Heart left ventricle (tissue), 16 donors: Measurements from ENCODE around the gene ADGRE1. TPM values are rescaled to one million over a fixed set of nuclear protein-coding genes. Genes with fewer than 3 reads are reported as not detected.

Experiments
- ATAC-seq, 4 donors: fragments of 200-7000 bp; cut with Tn5 transposase; one replicate each; pipeline ENCODE4 v1.9.1; 2020 to 2022; ENCODE audit warnings: moderate library complexity in 4 of 4, mild to moderate bottlenecking in 3 of 4, moderate number of reproducible peaks in 1 of 4
- DNase-seq, 5 donors: peaks; one replicate each; pipeline ENCODE4 v3.0.0-alpha.2; 2020
- H3K27ac ChIP-seq, 12 donors: fragments of 200-600 bp; sonication (generic) in 4 of 12; one replicate each; pipeline versions ENCODE4 v1.5.0 to v1.8.0; 2016 to 2022; ENCODE audit warnings: mild to moderate bottlenecking in 2 of 12
- H3K27me3 ChIP-seq, 9 donors: fragments of 200-600 bp; sonication (generic) in 2 of 9; one replicate each; pipeline versions ENCODE4 v1.5.1 to v1.8.0; 2016 to 2022; ENCODE audit warnings: mild to moderate bottlenecking in 3 of 9
- H3K36me3 ChIP-seq, 9 donors: fragments of 200-600 bp; sonication (generic) in 2 of 9; one replicate each; pipeline versions ENCODE4 v1.5.0 to v1.8.0; 2018 to 2022; ENCODE audit warnings: mild to moderate bottlenecking in 2 of 9
- H3K4me1 ChIP-seq, 12 donors: fragments of 200-600 bp; sonication (generic) in 4 of 12; one replicate each; pipeline versions ENCODE4 v1.5.0 to v1.8.0; 2016 to 2022; ENCODE audit warnings: mild to moderate bottlenecking in 3 of 12
- H3K4me3 ChIP-seq, 12 donors: fragments of 200-600 bp; sonication (generic) in 4 of 12; one replicate each; pipeline versions ENCODE4 v1.5.0 to v1.8.0; 2017 to 2022; ENCODE audit warnings: mild to moderate bottlenecking in 9 of 12, moderate library complexity in 4 of 12
- H3K9me3 ChIP-seq, 12 donors: fragments of 200-600 bp; sonication (generic) in 4 of 12; one replicate each; pipeline versions ENCODE4 v1.5.0 to v1.8.0; 2016 to 2022; ENCODE audit warnings: mild to moderate bottlenecking in 1 of 12
- CTCF ChIP-seq, 12 donors: fragments of 200-600 bp; sonication (generic) in 4 of 12; IDR thresholded peaks; one replicate each; pipeline versions ENCODE4 v1.5.0 to v1.8.0; 2018 to 2022; ENCODE audit warnings: antibody characterized with exemption in 12 of 12, mild to moderate bottlenecking in 5 of 12
- POLR2A ChIP-seq, 2 donors: fragments of 450-650 bp; IDR thresholded peaks; one replicate each; pipeline ENCODE4 v1.6.1; 2017; ENCODE audit warnings: antibody characterized with exemption in 2 of 2, mild to moderate bottlenecking in 2 of 2, moderate library complexity in 2 of 2
- WGBS, 4 donors: extraction: QIAGEN DNeasy Blood & Tissue Kit in 2 of 4; methylation state at CpG; one replicate each; pipeline versions ENCODE4 v1.1.5 to v1.1.7; 2013 to 2018; 5-methylcytosine and 5-hydroxymethylcytosine counted together
- intact Hi-C, 10 donors: fragments of 100-400 bp; cut with DNase I; formaldehyde crosslinking; loops; one replicate each; pipeline versions ENCODE4 v1.11.1 to v1.14.2; 2022
- polyA plus RNA-seq, 2 donors: library from polyadenylated mRNA; stranded (reverse); fragments of 200-250 nt; gene quantifications; one replicate each; pipeline ENCODE4 v1.2.3, GENCODE V29; 2013
- total RNA-seq, 9 donors: library from RNA; depleted of rRNA in 2 of 9; stranded (reverse); fragments of >200 nt in 2 of 9; fragmentation: NEBNext Ultra II Directional in 3 of 9; extraction: Animal tissue kit (Norgen Biotek cat#: 25700) in 3 of 9; gene quantifications; one replicate each; pipeline versions ENCODE4 v1.1.0 to v1.2.4, GENCODE V29; 2016 to 2023
- donor health status: ischemic (EF 13 %, LVEDD 7.1; RV severe dilation, severe dysfunction).
- donor health status: healthy with polysubstance abuse.
- donor health status: DM: no; HTN: yes; CAD: no.
- donor health status: DM: no; HTN: no; CAD: no.
- donor health status: ischemic (EF 25% LVEDD 6.9; RV normal size, moderate dysfunction).
- donor health status: ischemic (EF 25% LVEDD 5.7; RV mildly dilated, moderate dysfunction).
- donor health status: healthy.
- donor health status: DM: yes; HTN: yes; CAD: no.
- donor health status: ischemic (EF 35%, LVEDD 5.7; RV mildly dilated, moderate dysfunction).
- donor health status: nonischemic (EF 11% LVEDD 7.7; RV severe dilation, severe dysfunction).
- donor health status: DM: yes; HTN: yes; CAD: no.
- donor health status: PGD.
- donor health status: ischemic (EF 29% LVEDD 5.4; RV normal size, mild dysfunction).
- donor health status: nonischemic (EF 23%, LVEDD 6.1; RV moderate dilation, normal function).

ADGRE1 gene
- total and polyA plus RNA-seq, 11 donors, result 0.12 to 6.4 (median 0.20) TPM; not detected in 6

GRCh38 chr19:6947745-6948144, 60.4 kb downstream of the ADGRE1 start:
- no peaks in the 10 kb centered on the region for H3K27me3 ChIP-seq
- DNase-seq (peak in 1 of 5 donors; percentile 26), ATAC-seq (peak in 1 of 4 donors; percentile 34)
- no peaks in the 10 kb centered on the region for H3K36me3 ChIP-seq
- intact Hi-C loops, result no loop called here
- H3K4me1 ChIP-seq, result peaks cover 0 to 7% (median 0%) of the 10 kb centered on the region in 12 donors
- no peak overlapping the region for H3K27ac ChIP-seq
- WGBS, 4 donors, result 25 to 38% (median 34%) methylated on average over 5 of the region's 5 CpGs
- H3K4me3 ChIP-seq, result no peak overlapping the region
- no peaks in the 10 kb centered on the region for H3K9me3 ChIP-seq
- no peak for TF ChIP-seq POLR2A (IDR thresholded peaks at IDR 0.05)
- no peak for TF ChIP-seq CTCF (IDR thresholded peaks at IDR 0.05)

GRCh38 chr19:6948884-6949283, 61.5 kb downstream of the ADGRE1 start:
- Histone ChIP-seq H3K9me3 (no peaks in the 10 kb centered on the region), H3K4me3 (no peak overlapping the region), H3K27ac (no peak overlapping the region), H3K4me1 (peaks cover 0 to 7% (median 0%) of the 10 kb centered on the region in 12 donors), H3K36me3 (no peaks in the 10 kb centered on the region), H3K27me3 (no peaks in the 10 kb centered on the region)
- WGBS, 4 donors, result 81 to 87% (median 85%) methylated on average over 2 of the region's 2 CpGs
- ATAC-seq (no peak), DNase-seq (no peak)
- TF ChIP-seq CTCF (IDR thresholded peaks at IDR 0.05), result no peak
- TF ChIP-seq POLR2A (IDR thresholded peaks at IDR 0.05), result no peak
- intact Hi-C loops, result no loop called here

- DNase-seq, result no peak
- no peak for TF ChIP-seq CTCF (IDR thresholded peaks at IDR 0.05)
- TF ChIP-seq POLR2A (IDR thresholded peaks at IDR 0.05), result no peak
- Histone ChIP-seq H3K27ac (no peak overlapping the region), H3K36me3 (no peaks in the 10 kb centered on the region), H3K4me3 (no peak overlapping the region), H3K27me3 (peaks cover 0 to 9% (median 0%) of the 10 kb centered on the region in 9 donors), H3K9me3 (no peaks in the 10 kb centered on the region), H3K4me1 (peaks cover 0 to under 1% (median 0%) of the 10 kb centered on the region in 12 donors)
- WGBS, 4 donors, result 80 to 88% (median 81%) methylated on average over 9 of the region's 9 CpGs
- intact Hi-C loops, result no loop called here
- no peak for ATAC-seq
Observed at GRCh38 chr19:6952956-6953355, 65.6 kb downstream of the ADGRE1 start.

- no peak for DNase-seq
- ATAC-seq, result no peak
- H3K36me3 ChIP-seq, result no peaks in the 10 kb centered on the region
- H3K4me1 ChIP-seq, result no peaks in the 10 kb centered on the region
- H3K9me3 ChIP-seq, result no peaks in the 10 kb centered on the region
- H3K27me3 ChIP-seq, result peaks cover 0 to 16% (median 0%) of the 10 kb centered on the region in 9 donors
- no peak overlapping the region for H3K27ac ChIP-seq
- WGBS, 4 donors, result 94 to 96% (median 95%) methylated on average over 3 of the region's 3 CpGs
- intact Hi-C loops, result no loop called here
- TF ChIP-seq CTCF (IDR thresholded peaks at IDR 0.05), result no peak
- TF ChIP-seq POLR2A (IDR thresholded peaks at IDR 0.05), result no peak
- H3K4me3 ChIP-seq, result no peak overlapping the region
Observed at GRCh38 chr19:6955082-6955481, 67.7 kb downstream of the ADGRE1 start.
